Skeletal muscle tissue (tissue), 4 donors: ENCODE results near the gene CREBBP. TPM values are rescaled to one million over a fixed set of nuclear protein-coding genes. Genes with fewer than 3 reads are reported as not detected.

Experiments used
- H3K27ac ChIP-seq: one replicate; pipeline ENCODE4 v1.7.0; 2013; ENCODE audit warnings: mild to moderate bottlenecking, low read depth, low read length, inconsistent platforms
- H3K27me3 ChIP-seq, 3 donors: one replicate each; pipeline ENCODE4 v1.7.0; 2013; ENCODE audit warnings: low read length in 3 of 3; ENCODE audit not compliant: control insufficient read depth in 3 of 3, insufficient read depth in 3 of 3
- H3K36me3 ChIP-seq, 3 donors: one replicate each; pipeline ENCODE4 v1.7.0; 2013; ENCODE audit warnings: low read length in 3 of 3; ENCODE audit not compliant: control insufficient read depth in 3 of 3, insufficient read depth in 3 of 3
- H3K4me1 ChIP-seq, 3 donors: one replicate each; pipeline ENCODE4 v1.7.0; 2013; ENCODE audit warnings: low read length in 3 of 3, mild to moderate bottlenecking in 3 of 3; ENCODE audit not compliant: control insufficient read depth in 3 of 3, insufficient read depth in 3 of 3
- H3K4me3 ChIP-seq, 3 donors: one replicate each; pipeline ENCODE4 v1.7.0; 2013; ENCODE audit warnings: low read length in 3 of 3
- H3K9ac ChIP-seq, 3 donors: one replicate each; pipeline ENCODE4 v1.7.0; 2013; ENCODE audit warnings: low read length in 3 of 3, mild to moderate bottlenecking in 3 of 3, moderate library complexity in 2 of 3, low read depth in 1 of 3
- H3K9me3 ChIP-seq, 3 donors: one replicate each; pipeline ENCODE4 v1.7.0; 2013; ENCODE audit warnings: low read length in 3 of 3; ENCODE audit not compliant: control insufficient read depth in 3 of 3
- total RNA-seq: library from RNA; depleted of rRNA; stranded (reverse); fragments of >200 nt; gene quantifications from one replicate; pipeline ENCODE4 v1.2.3, GENCODE V29; 2014
- donor health status: Osteomylitis.

The CREBBP gene
- total RNA-seq, 1 donor from 2014 or later, result 49.6 TPM

- Histone ChIP-seq H3K4me1 (peaks cover 0 to 20% (median 6%) of the 10 kb centered on the region in 3 donors), H3K36me3 (peaks cover 0 to 1% (median 0%) of the 10 kb centered on the region in 3 donors), H3K4me3 (no peak overlapping the region), H3K9me3 (no peaks in the 10 kb centered on the region), H3K27ac (no peak overlapping the region), H3K9ac (peak overlapping the region in 1 of 3 donors; percentile 52), H3K27me3 (no peaks in the 10 kb centered on the region)
Measured at GRCh38 chr16:3841729-3842508, 38.6 kb downstream of the CREBBP start.

- Histone ChIP-seq H3K27me3 (no peaks in the 10 kb centered on the region), H3K4me3 (no peak overlapping the region), H3K9ac (no peak overlapping the region), H3K4me1 (peaks cover 2 to 20% (median 6%) of the 10 kb centered on the region in 3 donors), H3K27ac (no peak overlapping the region), H3K36me3 (peaks cover 0 to 2% (median 0%) of the 10 kb centered on the region in 3 donors), H3K9me3 (no peaks in the 10 kb centered on the region)
Measured at GRCh38 chr16:3839402-3840184, 40.9 kb downstream of the CREBBP start.

- Histone ChIP-seq H3K9me3 (no peaks in the 10 kb centered on the region), H3K4me3 (no peak overlapping the region), H3K4me1 (peaks cover 2 to 20% (median 6%) of the 10 kb centered on the region in 3 donors), H3K27ac (no peak overlapping the region), H3K27me3 (no peaks in the 10 kb centered on the region), H3K9ac (no peak overlapping the region), H3K36me3 (peaks cover 0 to 2% (median 0%) of the 10 kb centered on the region in 3 donors)
Measured at GRCh38 chr16:3838600-3839401, 41.7 kb downstream of the CREBBP start.

- Histone ChIP-seq H3K27ac (no peak overlapping the region), H3K36me3 (peaks cover 0 to 2% (median 0%) of the 10 kb centered on the region in 3 donors), H3K4me3 (no peak overlapping the region), H3K27me3 (no peaks in the 10 kb centered on the region), H3K4me1 (peaks cover 2 to 20% (median 6%) of the 10 kb centered on the region in 3 donors), H3K9ac (no peak overlapping the region), H3K9me3 (no peaks in the 10 kb centered on the region)
Measured at GRCh38 chr16:3837851-3838586, 42.5 kb downstream of the CREBBP start.

- Histone ChIP-seq H3K4me3 (no peak overlapping the region), H3K27ac (no peak overlapping the region), H3K27me3 (no peaks in the 10 kb centered on the region), H3K4me1 (peaks cover 2 to 17% (median 6%) of the 10 kb centered on the region in 3 donors), H3K9me3 (no peaks in the 10 kb centered on the region), H3K36me3 (peaks cover 0 to 2% (median 0%) of the 10 kb centered on the region in 3 donors), H3K9ac (no peak overlapping the region)
Measured at GRCh38 chr16:3836641-3837040, 43.9 kb downstream of the CREBBP start.

- peaks cover 2 to 8% (median 8%) of the 10 kb centered on the region in 3 donors for H3K4me1 ChIP-seq
- H3K27ac ChIP-seq, result no peak overlapping the region
- H3K9ac ChIP-seq, result no peak overlapping the region
- no peaks in the 10 kb centered on the region for H3K27me3 ChIP-seq
- H3K36me3 ChIP-seq, result peaks cover 0 to 2% (median 0%) of the 10 kb centered on the region in 3 donors
- H3K4me3 ChIP-seq, result no peak overlapping the region
- no peaks in the 10 kb centered on the region for H3K9me3 ChIP-seq
Measured at GRCh38 chr16:3835089-3835602, 45.4 kb downstream of the CREBBP start.

GRCh38 chr16:3832668-3833067 is 47.8 kb downstream of the CREBBP start:
- Histone ChIP-seq H3K27ac (no peak overlapping the region), H3K4me1 (peaks cover 2 to 6% (median 4%) of the 10 kb centered on the region in 3 donors), H3K27me3 (no peaks in the 10 kb centered on the region)

GRCh38 chr16:3830625-3831254 is 49.8 kb downstream of the CREBBP start:
- Histone ChIP-seq H3K9ac (no peak overlapping the region), H3K27me3 (no peaks in the 10 kb centered on the region), H3K27ac (no peak overlapping the region), H3K9me3 (no peaks in the 10 kb centered on the region), H3K4me3 (no peak overlapping the region), H3K36me3 (no peaks in the 10 kb centered on the region), H3K4me1 (peaks cover 3 to 10% (median 4%) of the 10 kb centered on the region in 3 donors)

More at GRCh38 chr16:3832668-3833067, 47.8 kb downstream of the CREBBP start:
- H3K4me3 ChIP-seq, result no peak overlapping the region
- no peak overlapping the region for H3K9ac ChIP-seq
- H3K36me3 ChIP-seq, result peaks cover 0 to 2% (median 0%) of the 10 kb centered on the region in 3 donors
- H3K9me3 ChIP-seq, result no peaks in the 10 kb centered on the region
